ENCODE data around the gene DPT. TPM values are rescaled to one million over a fixed set of nuclear protein-coding genes. Genes with fewer than 3 reads are reported as not detected.
A peak's percentile ranks its signal among the peaks of the same experiment; 100 is the strongest.

DPT gene
- total RNA-seq, 4 donors from 2014 or later: 30.9 to 141 (median 56.5) TPM

DNA sequence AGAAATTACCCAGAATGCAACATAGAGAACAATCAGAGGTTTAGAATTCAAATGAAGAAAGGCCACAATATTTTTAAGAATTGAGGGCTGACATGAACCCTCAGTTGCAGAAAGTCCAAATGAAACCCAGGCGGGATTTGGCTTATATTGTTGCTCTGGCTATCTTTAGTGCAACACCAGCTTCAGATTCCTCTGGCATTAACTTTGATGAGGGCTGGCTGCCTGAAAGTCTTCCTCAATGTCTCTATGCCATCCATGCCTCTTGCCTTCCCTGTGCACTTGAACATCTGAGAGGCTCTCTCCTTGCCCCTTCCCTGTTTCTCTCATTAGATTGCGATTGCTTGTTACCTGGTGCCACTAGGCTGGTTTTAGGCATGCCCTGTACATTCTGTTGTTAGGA lies 31.2 kb upstream of the DPT start:
- peak overlapping the region in 2 of 3 donors; percentile 26 to 42 for H3K27ac ChIP-seq
- intact Hi-C loops (cut with DNase I): no loop called here

DNA sequence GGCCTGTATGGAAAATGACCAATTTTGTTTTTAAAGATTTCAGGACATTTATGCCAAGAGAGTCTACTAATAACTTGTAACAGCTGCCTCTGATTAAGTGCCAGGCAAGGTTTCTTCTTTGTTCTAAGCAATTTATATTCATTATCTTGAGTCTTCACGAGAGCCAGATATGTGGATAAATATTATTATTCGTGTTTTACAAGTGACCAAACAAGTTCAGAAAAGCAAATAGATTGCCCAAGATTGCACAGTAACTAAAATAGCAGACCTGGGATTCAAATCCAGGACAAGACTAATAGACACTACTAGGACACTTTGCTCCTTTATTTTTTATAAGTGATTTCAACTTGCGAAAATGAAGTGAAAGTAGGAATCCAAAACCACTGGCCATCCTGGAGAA lies 30.1 kb upstream of the DPT start:
- no peaks in the 10 kb centered on the region for H3K36me3 ChIP-seq
- 73 to 77% methylated on average over 3 of the region's 3 CpGs for WGBS, 2 donors
- intact Hi-C loops (cut with DNase I): no loop called here

More for the DNA sequence above, 31.2 kb upstream of the DPT start:
- Histone ChIP-seq H3K27me3 (no peaks in the 10 kb centered on the region), H3K4me1 (peaks cover 28 to 35% of the 10 kb centered on the region in 2 donors), H3K36me3 (no peaks in the 10 kb centered on the region), H3K9me3 (no peaks in the 10 kb centered on the region), H3K4me3 (replicated peaks in 1 of 3) (no peak overlapping the region)
- WGBS, 2 donors: 83 to 84% methylated on average over 2 of the region's 2 CpGs
- DNase-seq: no peak
- no peak for TF ChIP-seq POLR2A (IDR thresholded peaks at IDR 0.05)
- TF ChIP-seq, protein P1, sequence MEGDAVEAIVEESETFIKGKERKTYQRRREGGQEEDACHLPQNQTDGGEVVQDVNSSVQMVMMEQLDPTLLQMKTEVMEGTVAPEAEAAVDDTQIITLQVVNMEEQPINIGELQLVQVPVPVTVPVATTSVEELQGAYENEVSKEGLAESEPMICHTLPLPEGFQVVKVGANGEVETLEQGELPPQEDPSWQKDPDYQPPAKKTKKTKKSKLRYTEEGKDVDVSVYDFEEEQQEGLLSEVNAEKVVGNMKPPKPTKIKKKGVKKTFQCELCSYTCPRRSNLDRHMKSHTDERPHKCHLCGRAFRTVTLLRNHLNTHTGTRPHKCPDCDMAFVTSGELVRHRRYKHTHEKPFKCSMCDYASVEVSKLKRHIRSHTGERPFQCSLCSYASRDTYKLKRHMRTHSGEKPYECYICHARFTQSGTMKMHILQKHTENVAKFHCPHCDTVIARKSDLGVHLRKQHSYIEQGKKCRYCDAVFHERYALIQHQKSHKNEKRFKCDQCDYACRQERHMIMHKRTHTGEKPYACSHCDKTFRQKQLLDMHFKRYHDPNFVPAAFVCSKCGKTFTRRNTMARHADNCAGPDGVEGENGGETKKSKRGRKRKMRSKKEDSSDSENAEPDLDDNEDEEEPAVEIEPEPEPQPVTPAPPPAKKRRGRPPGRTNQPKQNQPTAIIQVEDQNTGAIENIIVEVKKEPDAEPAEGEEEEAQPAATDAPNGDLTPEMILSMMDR (IDR thresholded peaks at IDR 0.05): no peak

DNA sequence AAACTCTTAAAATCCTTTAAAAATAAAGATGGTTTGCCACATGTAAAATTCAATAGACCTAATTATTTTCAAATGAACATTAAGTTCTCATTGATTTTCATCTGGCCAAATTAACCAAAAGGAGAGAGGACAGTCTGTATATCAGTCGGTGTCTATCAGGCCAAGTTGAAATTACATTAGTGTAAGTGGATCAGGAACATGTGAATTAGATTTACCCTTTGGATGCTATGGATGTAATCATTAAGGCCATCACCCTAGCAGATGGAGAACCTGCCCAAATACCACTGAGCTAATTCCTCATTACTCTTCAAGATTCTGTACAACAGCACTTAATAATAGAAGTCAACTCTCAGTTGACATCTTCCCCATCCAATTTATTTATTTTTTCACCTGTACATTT lies 29.5 kb upstream of the DPT start:
- WGBS, 2 donors: 92 to 97% methylated on average over 1 of the region's 1 CpG
- Histone ChIP-seq H3K27ac (no peak overlapping the region), H3K9me3 (no peaks in the 10 kb centered on the region), H3K36me3 (no peaks in the 10 kb centered on the region), H3K4me3 (replicated peaks in 1 of 3) (no peak overlapping the region), H3K4me1 (peaks cover 43 to 47% of the 10 kb centered on the region in 2 donors), H3K27me3 (no peaks in the 10 kb centered on the region)
- TF ChIP-seq, protein P1 (IDR thresholded peaks at IDR 0.05): no peak
- TF ChIP-seq POLR2A (IDR thresholded peaks at IDR 0.05): no peak
- intact Hi-C loops (cut with DNase I): no loop called here
- no peak for DNase-seq

More for the DNA sequence above, 30.1 kb upstream of the DPT start:
- peak overlapping the region in 1 of 3 donors; percentile 4 for H3K27ac ChIP-seq
- peaks cover 39 to 47% of the 10 kb centered on the region in 2 donors for H3K4me1 ChIP-seq
- no peaks in the 10 kb centered on the region for H3K27me3 ChIP-seq
- TF ChIP-seq, protein P1 (IDR thresholded peaks at IDR 0.05): no peak
- TF ChIP-seq POLR2A (IDR thresholded peaks at IDR 0.05): no peak
- H3K4me3 ChIP-seq (replicated peaks in 1 of 3): no peak overlapping the region
- H3K9me3 ChIP-seq: no peaks in the 10 kb centered on the region
- DNase-seq: no peak

DNA sequence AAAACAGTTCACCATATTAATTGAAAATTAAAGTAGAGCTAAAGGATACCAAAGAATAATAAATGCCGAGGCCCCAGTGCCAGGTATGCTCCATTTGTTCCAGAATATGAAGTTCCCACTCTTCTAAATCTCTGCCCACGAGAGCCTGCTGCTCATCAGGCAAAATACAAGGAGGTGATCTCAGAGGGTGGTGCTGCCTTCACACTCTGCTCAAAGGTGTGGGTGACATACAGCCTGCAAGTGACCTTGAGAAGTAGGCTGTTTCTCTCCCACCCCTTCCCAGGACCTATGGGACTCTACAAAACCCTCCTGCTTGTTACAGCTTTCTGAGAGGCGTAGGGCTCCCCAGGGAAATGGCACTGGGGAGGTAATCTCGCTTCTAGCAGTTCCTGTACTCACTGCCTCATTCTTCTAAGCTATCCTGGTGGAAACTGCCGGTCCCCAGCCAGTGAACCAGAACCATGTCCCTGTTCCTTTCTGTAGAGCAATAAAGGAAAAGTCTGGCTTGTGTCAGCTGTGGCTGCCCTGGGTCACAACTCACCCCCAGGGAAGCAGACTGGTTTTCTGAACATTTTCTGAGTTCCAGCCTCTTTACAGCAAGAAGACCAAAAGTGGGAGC lies 26.9 kb upstream of the DPT start:
- TF ChIP-seq, protein P1 (IDR thresholded peaks at IDR 0.05): no peak
- TF ChIP-seq POLR2A (IDR thresholded peaks at IDR 0.05): peak in 1 of 2 donors; percentile 56
- peak overlapping the region; percentile 79 to 81 (median 81) for H3K27ac ChIP-seq
- peak; percentile 78 for DNase-seq

DNA sequence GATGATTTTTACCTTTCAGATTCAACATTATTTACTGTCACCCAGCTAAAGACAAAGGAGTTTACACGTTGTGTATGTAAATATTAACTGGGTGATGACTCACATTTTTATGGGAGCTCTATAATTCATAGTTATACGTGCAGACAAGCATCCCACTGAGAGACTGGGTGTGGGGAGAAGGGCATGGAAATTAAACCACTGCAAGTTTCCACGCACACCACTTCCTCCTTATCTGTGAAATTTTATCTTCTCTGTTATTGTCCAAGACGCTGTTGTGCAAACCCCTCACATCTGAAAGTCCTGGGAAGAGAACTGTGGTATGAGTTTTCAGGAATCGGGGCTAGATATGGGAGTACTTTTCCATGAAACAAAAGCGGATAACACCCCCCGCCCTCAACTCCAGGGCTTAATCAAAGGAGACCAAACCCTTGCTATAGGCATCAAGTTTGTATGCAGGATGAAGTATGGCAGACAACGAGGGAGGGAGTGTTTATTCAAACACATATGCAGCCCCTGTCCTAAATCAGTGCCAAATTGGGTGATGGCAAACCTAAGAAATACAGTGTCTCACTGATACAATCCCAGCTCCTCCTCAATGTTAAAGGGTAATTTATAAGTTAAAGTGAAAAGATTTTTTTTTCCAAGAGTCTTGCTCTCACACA lies 23.3 kb upstream of the DPT start:
- H3K36me3 ChIP-seq: no peaks in the 10 kb centered on the region
- DNase-seq: no peak
- intact Hi-C loops (cut with DNase I): no loop called here
- peaks cover 70% of the 10 kb centered on the region in 2 donors for H3K4me1 ChIP-seq
- H3K27ac ChIP-seq: peak overlapping the region; percentile 42 to 70 (median 66)
- H3K4me3 ChIP-seq (replicated peaks in 1 of 3): no peak overlapping the region
- WGBS, 2 donors: 64 to 74% methylated on average over 8 of the region's 8 CpGs
- TF ChIP-seq POLR2A (IDR thresholded peaks at IDR 0.05): no peak
- TF ChIP-seq, protein P1 (IDR thresholded peaks at IDR 0.05): no peak
- no peaks in the 10 kb centered on the region for H3K27me3 ChIP-seq
- H3K9me3 ChIP-seq: no peaks in the 10 kb centered on the region

More for the DNA sequence above, 26.9 kb upstream of the DPT start:
- H3K36me3 ChIP-seq: no peaks in the 10 kb centered on the region
- H3K4me1 ChIP-seq: peaks cover 54 to 56% of the 10 kb centered on the region in 2 donors
- H3K9me3 ChIP-seq: no peaks in the 10 kb centered on the region
- WGBS, 2 donors: 18 to 21% methylated on average over 4 to 5 of the region's 5 CpGs
- H3K27me3 ChIP-seq: no peaks in the 10 kb centered on the region
- intact Hi-C loops (cut with DNase I): no loop called here
- no peak overlapping the region for H3K4me3 ChIP-seq (replicated peaks in 1 of 3)
